GM12892 (cell line): ENCODE data around the gene QRICH1.

Experiments
- POLR2A ChIP-seq: IDR thresholded peaks from 2 replicates; pipeline ENCODE4 v1.6.1; 2011; ENCODE audit warnings: low read depth, low read length, control low read depth
- TAF1 ChIP-seq: IDR thresholded peaks from 2 replicates; pipeline ENCODE4 v1.6.1; 2011; ENCODE audit warnings: low read depth, mild to moderate bottlenecking, control low read depth, low read length, borderline replicate concordance

GRCh38 chr3:49076116-49076515 is 17.8 kb downstream of the QRICH1 start:
- TF ChIP-seq POLR2A (no peak), TAF1 (no peak)
